Measurements from ENCODE around the gene BMP4.
"Not testable (repeated sequence)": the region's sequence is repeated elsewhere in the genome, so short reads cannot be mapped to it uniquely, and the experiment has no call there.

The BMP4 gene

DNA sequence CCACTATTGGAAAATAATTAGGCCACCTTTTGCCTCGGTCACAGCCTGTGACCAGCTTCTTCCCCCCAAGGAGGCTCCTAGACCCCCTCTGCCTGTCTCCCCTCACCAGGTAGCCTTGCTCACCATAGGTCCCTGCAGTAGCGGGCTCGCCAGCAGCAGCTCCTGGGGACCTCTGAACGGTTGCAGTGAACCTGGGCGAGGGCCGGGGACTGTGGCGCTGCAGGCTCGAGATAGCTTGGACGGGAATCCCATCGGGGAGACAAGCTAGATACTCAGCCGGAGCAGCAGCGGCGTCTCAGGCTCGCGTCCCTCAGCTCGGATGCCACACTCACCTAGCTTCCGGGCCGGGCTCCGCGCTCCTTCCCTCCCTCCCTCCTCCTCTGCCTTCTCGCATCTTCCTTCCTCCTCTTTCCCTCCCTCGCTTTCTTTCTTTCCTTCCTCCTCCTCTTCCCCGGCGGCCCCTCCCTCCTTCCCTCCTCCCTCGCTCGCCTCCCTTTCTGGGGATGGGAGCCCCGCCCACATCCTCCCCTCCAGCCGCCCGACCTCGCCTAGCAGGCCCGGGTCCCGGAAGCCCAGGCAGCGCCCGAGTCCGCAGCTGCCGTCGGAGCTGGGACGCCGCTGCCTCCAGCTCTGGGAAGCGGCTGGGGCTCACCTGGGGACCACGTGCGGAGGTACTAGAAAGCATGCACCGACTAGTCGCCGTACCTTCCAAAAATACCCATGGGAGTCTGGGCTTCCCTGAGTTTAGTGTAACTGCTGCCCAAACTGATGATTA, at the start of gene BMP4:
BMP4 (minus strand) TSS at position 399 of the 775 bp plus-strand sequence. CDS start 4,603 bp downstream, outside the sequence.
- no peak for DNase-seq

DNA sequence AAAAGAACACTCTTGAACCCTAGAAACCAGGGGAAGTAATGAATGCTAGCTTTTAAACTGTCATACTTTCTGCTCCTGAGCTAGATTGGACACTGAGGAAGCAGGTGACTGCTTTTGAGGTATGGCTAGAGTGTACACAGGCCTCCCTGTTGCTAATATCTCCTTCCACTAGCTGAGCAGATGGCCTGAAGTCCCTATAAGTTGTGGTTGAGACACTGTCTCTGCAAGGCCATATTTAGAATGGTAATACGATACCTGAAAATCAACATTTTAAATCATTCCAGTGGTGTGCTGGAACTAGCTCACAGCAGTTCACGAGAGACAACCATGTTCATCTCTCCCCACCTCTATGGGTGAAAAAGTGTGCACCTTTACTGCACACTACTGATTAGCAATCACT, 46.4 kb upstream of the BMP4 start:
- no peak for DNase-seq

DNA sequence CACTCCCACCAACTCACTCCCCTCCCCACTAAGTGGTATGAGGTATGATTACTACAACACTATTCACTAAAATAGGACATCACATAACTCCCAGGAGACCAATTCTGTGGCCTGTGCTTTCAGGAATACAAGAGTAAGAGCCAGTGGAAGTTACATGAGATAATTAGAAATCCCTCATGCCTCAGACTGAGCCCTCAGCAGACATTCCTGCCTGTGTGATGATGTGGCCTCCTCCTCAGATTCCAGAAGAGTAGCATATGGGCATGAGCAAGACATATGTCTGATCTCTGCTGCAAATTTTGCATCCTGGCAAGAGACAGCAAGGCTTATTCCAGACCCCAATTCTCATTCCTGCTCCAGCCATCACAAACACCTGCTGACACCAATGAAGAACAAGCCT, 46.0 kb upstream of the BMP4 start:
- no peak for DNase-seq

DNA sequence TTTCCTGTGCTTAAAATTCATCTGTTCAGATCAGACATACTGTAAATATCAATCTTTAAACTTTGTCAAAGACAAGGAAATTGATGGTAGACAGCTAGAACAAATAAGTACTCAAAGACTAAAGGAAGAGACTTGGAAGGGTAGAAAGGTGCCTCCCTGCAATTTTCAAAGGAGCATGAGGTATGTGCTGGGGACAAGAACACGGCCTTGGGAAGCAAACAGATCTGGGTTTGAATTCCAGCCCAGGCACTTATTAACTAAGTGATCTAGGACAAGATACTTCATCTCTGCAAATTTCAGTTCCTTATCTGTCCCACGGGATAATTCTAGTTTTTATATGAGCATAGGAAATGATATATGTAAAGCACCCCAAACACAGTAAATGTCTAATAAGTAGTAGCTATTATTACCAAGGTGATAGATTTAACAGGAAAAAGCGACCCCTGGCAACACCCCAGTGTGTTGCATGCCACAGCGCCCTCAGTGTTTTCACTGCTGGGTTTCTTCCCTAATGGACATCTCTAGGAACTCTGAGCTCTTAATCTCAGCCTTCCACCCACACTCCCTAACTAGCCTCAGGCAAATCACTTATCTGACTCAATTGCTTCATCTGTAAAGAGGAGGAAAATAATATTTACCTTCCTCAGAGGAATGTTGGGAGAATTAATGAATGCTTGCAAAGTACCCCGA, 44.7 kb upstream of the BMP4 start:
- no peak for DNase-seq

DNA sequence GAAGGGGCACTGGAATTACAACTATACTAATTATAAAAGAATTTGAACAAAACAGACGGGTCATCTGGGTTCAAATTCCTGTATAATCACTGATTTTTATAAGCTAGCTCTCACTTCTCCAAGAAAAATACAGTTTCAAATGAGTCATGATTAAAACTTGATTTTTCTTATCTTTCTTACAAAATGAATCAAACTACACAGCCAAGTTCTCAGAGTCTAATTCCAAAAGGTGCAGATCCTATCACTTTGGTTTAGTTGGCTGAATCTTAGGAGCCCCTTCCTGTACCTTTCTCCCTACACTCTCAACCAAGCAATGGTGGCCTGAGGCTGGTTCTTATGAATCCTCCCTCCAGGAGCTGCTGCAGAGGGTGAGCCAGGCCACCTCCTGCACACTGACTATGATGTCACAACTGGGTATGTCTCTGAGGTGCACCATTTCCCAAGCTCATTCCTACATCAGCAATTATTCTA, 43.8 kb upstream of the BMP4 start:
- DNase-seq: no peak

DNA sequence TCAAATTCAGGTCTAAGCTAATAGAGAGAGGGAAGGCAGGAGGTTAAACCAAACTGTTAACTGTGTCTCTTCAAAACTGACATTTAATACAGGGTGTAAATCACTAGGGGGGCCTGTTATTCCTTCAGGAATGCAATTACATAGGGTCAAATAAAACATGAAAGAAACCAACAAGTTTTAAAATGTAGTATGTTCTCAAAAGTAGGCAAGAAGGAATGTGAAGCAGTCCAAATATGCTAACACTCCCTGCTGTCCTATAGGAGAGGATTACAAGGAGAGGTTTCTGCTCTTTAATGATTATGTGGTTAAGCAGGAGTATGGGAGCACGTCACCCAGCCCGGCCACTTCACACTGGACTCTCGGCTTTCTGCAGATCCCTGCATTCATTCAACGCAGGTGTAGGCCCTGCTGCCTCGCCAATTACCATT, 42.5 kb upstream of the BMP4 start:
- DNase-seq: no peak

DNA sequence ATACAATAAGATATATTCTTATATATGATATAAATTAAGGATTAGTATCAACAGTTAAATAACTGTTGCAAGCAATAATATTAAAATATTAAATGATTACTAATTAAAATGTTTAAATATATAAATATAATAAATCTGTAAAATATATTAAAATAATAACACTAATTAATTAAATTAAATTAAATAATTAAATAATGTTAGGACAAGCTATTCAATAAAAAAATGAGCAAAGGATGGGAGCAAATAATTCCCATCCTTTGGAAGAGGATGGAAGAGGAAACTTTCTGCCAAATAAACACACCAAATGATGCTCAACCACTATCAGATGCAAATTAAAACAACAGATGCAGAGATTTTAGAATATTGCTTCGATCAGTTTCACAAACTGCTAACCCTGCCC, 39.4 kb upstream of the BMP4 start:
- DNase-seq: no peak

DNA sequence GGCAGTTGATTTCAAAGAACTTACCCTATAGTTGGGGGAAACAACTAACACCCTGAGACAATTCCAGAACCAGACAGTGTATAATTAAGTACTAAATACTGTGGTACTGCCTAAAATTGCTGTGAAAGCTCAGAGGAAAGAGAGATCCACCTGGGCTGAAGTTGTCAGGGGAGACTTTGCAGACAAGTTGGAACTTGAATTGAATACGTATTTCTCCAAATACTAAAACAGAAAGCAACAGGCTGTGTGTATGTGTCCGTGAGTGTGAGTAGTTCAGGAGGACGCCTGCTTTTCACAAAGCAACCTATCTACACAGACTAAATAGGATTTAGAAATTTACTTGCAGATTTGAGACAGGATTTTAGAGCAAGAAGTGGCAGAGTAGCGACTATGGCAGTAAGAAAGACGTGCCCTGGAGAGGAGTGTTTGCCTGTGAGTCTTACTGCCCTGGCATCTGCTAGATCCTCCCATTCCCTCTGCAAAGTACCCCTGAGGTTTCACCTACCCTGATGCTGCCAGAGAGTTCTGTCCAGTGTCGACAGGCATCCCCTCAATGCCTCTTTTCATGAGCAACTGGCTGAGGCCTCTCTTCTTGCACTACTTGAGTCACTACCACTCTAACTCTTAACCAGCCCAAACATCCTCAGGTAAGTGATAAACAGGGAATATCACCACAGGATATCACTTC, 37.4 kb upstream of the BMP4 start:
- DNase-seq: no peak

DNA sequence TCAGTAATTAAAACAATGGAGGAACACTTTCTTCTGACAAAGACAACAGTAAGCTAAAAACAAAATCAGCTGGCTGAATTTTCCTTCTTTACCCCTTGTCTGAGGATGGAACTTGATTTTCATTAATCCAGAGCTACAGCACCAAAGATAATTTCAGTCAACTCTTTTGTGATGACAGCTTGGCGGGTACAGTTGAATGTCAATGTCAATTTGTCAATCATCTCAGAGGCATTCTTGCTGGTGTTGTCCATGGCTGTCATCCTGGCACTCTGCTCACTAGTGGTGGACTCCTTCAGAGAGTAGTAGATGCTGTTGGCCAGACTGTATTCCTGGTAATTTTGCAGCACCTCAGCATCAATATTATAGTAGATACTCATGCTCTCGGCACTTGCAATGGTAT, 34.4 kb upstream of the BMP4 start:
- DNase-seq: no peak

DNA sequence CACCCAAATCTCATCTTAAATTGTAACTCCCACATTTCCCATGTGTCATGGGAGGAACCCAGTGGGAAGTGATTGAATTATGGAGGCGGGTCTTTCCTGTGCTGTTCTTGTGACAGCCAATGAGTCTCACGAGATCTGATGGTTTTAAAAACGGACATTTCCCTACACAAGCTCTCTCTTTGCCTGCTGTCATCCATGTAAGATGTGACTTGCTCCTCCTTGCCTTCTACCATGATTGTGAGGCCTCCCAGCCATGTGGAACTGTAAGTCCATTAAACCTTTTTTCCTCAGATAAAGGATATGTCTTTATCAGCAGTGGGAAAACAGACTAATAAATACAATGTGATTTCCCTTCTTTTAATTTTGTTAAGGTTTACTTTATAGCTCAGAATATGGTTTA, 30.1 kb upstream of the BMP4 start:
- not testable (repeated sequence) for DNase-seq

DNA sequence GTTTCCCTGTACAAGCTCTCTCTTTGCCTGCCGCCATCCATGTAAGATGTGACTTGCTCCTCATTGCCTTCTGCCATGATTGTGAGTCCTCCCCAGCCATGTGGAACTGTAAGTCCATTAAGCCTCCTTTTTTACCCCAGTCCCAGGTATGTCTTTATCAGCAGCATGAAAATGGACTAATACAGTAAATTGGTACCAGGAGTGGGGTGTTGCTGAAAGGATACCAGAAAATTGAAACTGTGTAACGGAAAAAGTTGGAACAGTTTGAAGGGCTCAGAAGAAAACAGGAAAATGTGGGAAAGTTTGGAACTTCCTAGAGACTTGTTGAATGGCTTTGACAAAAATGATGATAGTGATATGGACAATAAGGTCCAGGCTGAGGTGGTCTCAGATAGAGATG, 28.3 kb upstream of the BMP4 start:
- not testable (repeated sequence) for DNase-seq

DNA sequence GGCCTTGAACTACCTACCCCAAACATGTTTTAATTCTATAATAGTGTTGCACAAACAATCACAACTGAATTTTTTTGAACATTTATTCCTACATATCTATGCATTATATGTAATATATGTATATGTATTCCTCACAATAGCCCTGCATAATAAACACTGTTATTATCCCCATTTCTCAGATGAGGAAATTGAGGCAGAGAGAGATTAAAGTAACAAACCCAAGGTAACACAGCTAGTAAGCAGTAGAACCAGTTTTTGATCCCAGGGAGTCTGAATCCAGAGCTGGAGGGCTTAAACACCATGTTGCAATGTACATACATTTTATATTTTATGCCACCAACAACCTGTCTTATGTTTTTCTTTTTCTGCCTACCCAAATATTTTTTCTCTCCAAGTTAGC, 26.5 kb upstream of the BMP4 start:
- DNase-seq: no peak

DNA sequence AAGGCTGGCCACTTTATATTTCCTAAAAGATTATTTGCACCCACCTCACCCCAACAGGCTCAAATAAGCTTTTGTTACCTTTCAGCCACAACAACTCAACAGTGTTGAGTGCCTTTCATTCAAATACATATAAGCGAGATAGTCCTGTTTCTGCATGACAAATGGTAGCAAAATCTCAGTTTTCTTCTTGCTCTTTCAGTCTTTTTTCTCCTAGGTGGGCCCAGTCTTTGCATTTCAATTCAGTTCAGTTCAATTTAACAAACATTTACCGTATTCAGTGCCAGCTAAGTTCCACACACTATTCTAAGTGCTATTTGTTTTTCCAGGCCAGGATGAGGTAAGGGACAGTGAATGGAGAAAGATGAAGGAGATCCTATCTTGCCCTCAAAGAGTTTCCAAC, 25.9 kb upstream of the BMP4 start:
- no peak for DNase-seq

DNA sequence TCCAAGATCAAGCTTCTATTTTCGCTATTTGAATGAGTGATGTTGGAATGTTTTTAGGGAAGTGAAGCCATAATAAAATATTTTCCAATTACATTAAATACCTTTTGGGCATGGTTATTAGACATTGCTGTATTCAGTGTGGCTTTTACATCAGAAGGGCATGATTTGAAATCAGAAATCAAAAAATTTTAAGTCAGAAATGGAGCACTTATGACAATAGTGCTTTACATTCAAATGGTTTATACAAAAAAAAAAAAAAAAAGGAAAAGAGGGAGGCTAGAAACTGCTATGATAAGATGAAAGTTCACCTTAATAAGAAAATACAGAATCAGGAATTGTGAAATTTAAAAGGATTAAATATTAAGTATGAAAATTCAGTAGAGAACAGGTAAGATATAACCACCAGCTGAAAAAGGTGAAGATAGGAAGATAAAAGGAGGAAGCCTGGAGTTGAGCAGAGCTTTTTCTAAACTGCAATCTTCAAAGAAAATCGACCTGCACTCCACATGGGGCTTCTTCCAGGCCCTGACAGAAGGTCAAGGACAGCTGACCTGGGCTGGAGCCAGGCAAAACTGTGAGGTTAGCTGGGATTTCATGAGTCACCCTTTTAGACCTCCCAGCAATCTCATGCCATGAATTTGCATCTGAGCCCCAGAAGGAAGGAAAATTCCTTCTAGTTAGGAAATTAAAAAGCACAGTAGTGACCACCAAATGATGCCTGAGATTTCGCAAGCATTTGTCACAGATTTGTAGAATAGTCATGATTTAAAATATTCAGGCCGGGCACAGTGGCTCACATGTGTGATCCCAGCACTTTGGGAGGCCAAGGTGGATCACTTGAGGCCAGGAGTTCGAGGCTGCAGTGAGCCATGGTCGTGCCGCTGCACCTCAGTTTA, 23.4 kb upstream of the BMP4 start:
- DNase-seq: no peak

DNA sequence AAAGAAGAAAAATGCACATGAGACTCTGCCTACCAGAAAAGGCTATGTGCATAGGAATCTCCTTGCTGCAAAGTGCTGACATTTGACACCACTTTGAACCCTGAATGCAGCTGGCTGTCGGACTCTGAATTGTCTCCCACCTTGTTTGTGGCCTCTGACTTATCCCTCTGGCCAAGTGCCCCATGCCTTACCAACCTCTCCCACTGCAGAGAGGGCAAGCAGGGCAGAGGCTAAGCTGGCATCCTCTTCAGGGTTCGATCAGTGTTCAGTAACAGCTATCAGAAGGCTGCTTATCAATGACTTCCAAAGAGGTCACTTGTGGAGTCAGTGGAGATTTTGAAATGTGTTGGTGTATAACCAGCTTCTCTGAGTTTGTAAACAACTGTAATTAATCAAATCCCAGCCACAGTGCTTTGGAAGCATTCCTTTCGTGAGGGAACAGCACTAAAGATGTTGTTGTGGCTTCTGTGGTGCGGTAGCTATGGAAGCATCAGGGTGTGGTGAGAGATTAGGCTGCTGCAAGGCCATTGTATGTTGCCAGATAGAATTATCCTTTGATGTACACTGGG, 22.6 kb upstream of the BMP4 start:
- DNase-seq: no peak

DNA sequence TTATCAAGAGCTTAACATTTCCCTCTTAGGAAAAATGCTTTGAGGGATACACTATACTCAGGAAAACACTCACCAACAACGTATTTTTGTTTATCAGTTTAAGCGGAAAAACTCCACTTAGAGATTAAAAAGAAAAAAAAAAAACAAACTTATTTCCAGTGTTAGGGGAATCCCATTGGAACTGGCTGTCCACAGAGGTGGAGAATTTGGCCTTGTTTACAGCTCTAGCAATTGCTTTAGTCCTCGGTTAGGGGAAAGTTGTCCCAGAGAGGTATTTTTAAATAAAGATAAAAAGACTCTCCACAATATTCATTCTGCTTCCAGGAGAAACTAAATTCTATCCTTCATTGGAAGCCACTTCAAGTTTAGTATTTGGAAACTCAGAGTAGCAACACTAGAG, 21.6 kb upstream of the BMP4 start:
- DNase-seq: no peak

DNA sequence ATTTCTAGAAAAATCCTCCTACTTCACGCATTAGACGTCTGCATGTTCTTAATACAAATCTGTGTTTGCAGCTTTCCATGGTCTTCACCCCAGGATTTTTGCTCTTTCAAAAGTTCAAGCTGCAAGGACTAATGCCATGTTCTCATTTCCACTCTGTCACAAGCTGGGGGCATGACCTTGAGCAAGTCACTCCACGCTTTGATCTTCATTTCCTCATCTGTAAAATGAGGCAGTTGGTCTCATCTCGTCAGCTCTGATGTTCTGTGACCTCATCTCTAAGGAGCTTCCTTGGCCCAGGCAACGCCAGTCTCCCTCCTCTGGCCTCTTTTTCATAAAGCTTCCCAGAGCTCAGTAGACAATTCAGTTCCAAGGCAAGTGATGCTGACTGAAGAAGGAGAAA, 18.8 kb upstream of the BMP4 start:
- DNase-seq: no peak

DNA sequence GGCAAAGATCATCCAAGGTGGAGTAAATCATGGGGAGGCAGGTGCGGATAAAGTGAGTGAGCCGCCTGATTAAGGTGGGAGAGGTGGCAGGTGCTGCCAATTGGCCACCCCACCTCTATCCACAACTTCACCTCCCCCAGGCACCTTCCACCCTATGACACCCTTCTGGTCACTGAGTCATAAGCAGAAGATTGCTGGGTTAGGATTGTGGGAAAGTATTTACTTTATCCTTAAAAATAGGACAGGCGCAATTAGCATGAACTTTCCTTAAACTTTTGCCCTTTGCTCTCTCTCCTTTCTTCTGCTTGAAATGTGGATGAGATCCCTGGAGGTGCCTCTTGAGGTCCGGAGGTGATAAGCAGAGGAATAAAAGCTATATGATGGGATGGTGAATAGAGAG, 14.9 kb upstream of the BMP4 start:
- DNase-seq: no peak

DNA sequence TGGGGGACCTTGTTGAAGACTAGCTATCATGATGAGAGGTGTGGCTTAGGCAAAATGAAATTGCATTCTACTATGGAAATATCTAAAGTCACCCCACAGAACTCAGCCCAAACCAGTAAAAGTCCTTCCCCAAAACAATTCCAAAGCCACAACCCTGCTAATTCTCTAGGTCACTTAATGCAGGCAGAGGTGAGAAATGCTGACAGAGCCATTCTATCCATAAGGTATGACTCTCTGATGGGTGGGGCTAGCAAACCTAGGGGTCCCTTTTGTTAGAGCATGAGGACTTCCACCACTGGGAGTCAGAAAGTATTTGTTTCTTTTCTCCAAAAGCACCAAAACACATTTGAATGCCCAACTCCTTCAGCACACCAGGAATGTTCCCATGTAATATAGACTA, 12.7 kb upstream of the BMP4 start:
- DNase-seq: no peak

DNA sequence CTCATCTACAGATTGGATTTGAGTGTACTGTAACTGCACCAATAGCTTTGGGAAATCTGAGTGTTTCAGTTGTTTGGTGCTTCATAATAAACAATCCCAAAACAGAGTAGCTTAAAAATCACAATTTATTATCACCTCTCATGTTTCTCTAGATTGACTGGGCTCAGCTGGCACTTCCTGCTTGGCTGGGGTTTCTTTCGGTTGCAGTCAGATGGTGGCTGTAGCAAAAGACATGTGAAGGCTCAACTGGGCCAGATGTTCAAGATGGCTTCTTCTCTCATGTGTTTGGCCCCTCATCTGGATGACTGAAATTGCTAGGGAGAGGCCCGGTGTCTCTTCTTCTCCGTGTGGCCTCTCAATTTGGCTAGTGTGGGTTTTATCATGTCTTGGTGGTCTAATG, 12.1 kb upstream of the BMP4 start:
- no peak for DNase-seq

DNA sequence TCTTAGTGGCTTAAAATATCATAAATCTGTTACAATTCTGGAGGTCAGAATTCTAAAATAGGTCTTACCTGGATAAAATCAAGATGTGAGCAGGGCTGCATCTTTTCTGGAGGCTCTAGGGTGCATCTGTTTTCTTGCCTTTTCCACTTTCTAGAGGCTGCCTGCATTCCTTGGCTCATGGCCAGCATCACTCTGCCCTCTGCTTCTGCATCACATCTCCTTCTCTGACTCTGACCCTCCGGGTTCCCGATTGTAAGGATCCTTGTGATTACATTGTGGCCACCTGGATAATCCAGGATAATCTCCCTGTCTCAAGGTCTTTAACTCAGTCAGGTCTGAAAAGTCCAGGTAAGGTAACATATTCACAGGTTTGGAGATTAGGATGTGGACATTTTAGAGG, 11.0 kb upstream of the BMP4 start:
- no peak for DNase-seq

DNA sequence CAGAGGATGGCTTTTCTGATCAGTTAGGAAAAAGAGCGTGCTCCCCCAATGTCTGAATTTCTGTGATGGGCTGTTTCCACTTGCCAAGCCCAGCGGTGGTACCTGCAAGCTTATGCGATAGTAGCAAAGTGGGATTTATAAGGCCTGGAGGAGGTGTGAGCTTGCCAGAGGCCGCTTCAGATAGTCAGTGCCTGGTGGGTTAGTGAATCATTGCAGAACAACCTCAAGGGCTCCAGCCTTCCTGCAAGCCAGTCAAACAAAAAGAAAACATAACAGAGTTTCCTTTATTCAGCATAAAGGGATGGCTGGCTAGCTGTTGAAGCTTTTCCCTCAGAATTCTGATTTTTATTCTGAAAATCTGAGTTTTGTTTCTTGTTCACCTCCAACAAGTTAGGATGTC, 7.6 kb upstream of the BMP4 start:
- no peak for DNase-seq

Data from hematopoietic multipotent progenitor cell treated with erythropoietin and hydrocortisone succinate and interleukin-3 and kit ligand, for 6 days (in vitro differentiated cells).